GM12875 (cell line): ENCODE data around the gene RIMS1.

Experiments used
- H3K4me3 ChIP-seq: one replicate; pipeline ENCODE4 v1.5.1; 2011; ENCODE audit warnings: low read depth, low read length, control low read depth
- CTCF ChIP-seq: IDR thresholded peaks from 2 replicates; pipeline ENCODE4 v1.5.1; 2011; ENCODE audit warnings: low read depth, mild to moderate bottlenecking, control low read depth, inconsistent platforms, low read length, moderate library complexity, borderline replicate concordance; ENCODE audit not compliant: insufficient read depth

RIMS1 gene

GRCh38 chr6:72031471-72031870, 145.1 kb downstream of the RIMS1 start:
- H3K4me3 ChIP-seq, result no peak overlapping the region
- no peak for TF ChIP-seq CTCF

GRCh38 chr6:72032086-72032485, 145.7 kb downstream of the RIMS1 start:
- no peak for TF ChIP-seq CTCF
- H3K4me3 ChIP-seq, result no peak overlapping the region

- TF ChIP-seq CTCF, result no peak
- no peak overlapping the region for H3K4me3 ChIP-seq
These were observed 149.1 kb downstream of the RIMS1 start for GRCh38 chr6:72035486-72035885.

GRCh38 chr6:72035966-72036365, 149.6 kb downstream of the RIMS1 start:
- H3K4me3 ChIP-seq, result no peak overlapping the region
- TF ChIP-seq CTCF, result no peak

GRCh38 chr6:72037006-72037405, 150.7 kb downstream of the RIMS1 start:
- no peak overlapping the region for H3K4me3 ChIP-seq
- no peak for TF ChIP-seq CTCF

- no peak for TF ChIP-seq CTCF
- no peak overlapping the region for H3K4me3 ChIP-seq
These were observed 153.8 kb downstream of the RIMS1 start for GRCh38 chr6:72040111-72040510.

GRCh38 chr6:72042088-72042487, 155.7 kb downstream of the RIMS1 start:
- no peak overlapping the region for H3K4me3 ChIP-seq
- no peak for TF ChIP-seq CTCF
